ENCODE results near the gene HBS1L. TPM values are rescaled to one million over a fixed set of nuclear protein-coding genes. Genes with fewer than 3 reads are reported as not detected.

HBS1L gene
- polyA plus RNA-seq, 1 donor (not counting 4 experiments of a cell fraction or from before 2014, with no cell fraction given) = 61.6 TPM

- Histone ChIP-seq H4K20me1 (ENCODE audit: control insufficient read depth, extremely low read depth, insufficient read depth, low read length) (no peaks in the 10 kb centered on the region), H2AFZ (ENCODE audit: control insufficient read depth, low read length) (no peak overlapping the region), H3K9ac (ENCODE audit: control insufficient read depth, extremely low read depth, insufficient read depth, low read length) (no peak overlapping the region), H3K9me1 (ENCODE audit: control insufficient read depth, extremely low read depth, insufficient read depth, low read length) (no peaks in the 10 kb centered on the region), H3K4me2 (ENCODE audit: control insufficient read depth, extremely low read depth, insufficient read depth, low read depth, low read length) (no peak overlapping the region), H3K4me3 (ENCODE audit: control insufficient read depth in 2 of 3, extremely low read depth in 1 of 3, insufficient read depth in 2 of 3, low read depth in 1 of 3, low read length in 3 of 3) (no peak overlapping the region), H3K27me3 (ENCODE audit: control insufficient read depth, extremely low read depth, insufficient read depth, low read length) (no peaks in the 10 kb centered on the region), H3K9me3 (ENCODE audit: control insufficient read depth, low read depth, low read length) (no peaks in the 10 kb centered on the region), H3K36me3 (ENCODE audit: control insufficient read depth in 2 of 2, extremely low read depth in 1 of 2, insufficient read depth in 2 of 2, low read length in 2 of 2) (no peaks in the 10 kb centered on the region), H3K27ac (ENCODE audit: control insufficient read depth, insufficient read depth, low read length) (no peak overlapping the region), H3K4me1 (ENCODE audit: control insufficient read depth, extremely low read depth, insufficient read depth, low read length) (peaks cover 3% of the 10 kb centered on the region), H3K79me2 (ENCODE audit: control insufficient read depth, insufficient read depth, low read length) (no peaks in the 10 kb centered on the region)
- no peak for DNase-seq (ENCODE audit: low read depth, low spot score)
- dilution Hi-C loops (cut with MboI; ENCODE audit: extremely low pct_ligation_motif_present, low sequenced_read_pairs) = no loop called here
- TF ChIP-seq EZH2 (IDR thresholded peaks at IDR 0.05; ENCODE audit: low read length) (no peak), CTCF (optimal IDR thresholded peaks at IDR 0.05 in 1 of 3, IDR thresholded peaks at IDR 0.05 in 1 of 3, conservative IDR thresholded peaks at IDR 0.05 in 1 of 3; ENCODE audit: extremely low read depth in 1 of 3, insufficient read depth in 2 of 3, low read length in 3 of 3) (no peak)
- FAIRE-seq = no peak
These were observed 133.3 kb downstream of the HBS1L start for GRCh38 chr6:134921276-134921675.

GRCh38 chr6:134920422-134920821 lies 134.2 kb downstream of the HBS1L start:
- H3K79me2 ChIP-seq (ENCODE audit: control insufficient read depth, insufficient read depth, low read length) = no peaks in the 10 kb centered on the region
- H3K9me3 ChIP-seq (ENCODE audit: control insufficient read depth, low read depth, low read length) = no peaks in the 10 kb centered on the region
- no peaks in the 10 kb centered on the region for H4K20me1 ChIP-seq (ENCODE audit: control insufficient read depth, extremely low read depth, insufficient read depth, low read length)
- dilution Hi-C loops (cut with MboI; ENCODE audit: extremely low pct_ligation_motif_present, low sequenced_read_pairs) = no loop called here
- no peak overlapping the region for H3K4me3 ChIP-seq (ENCODE audit: control insufficient read depth in 2 of 3, extremely low read depth in 1 of 3, insufficient read depth in 2 of 3, low read depth in 1 of 3, low read length in 3 of 3)
- FAIRE-seq (no peak), DNase-seq (ENCODE audit: low read depth, low spot score) (no peak)
- H3K9me1 ChIP-seq (ENCODE audit: control insufficient read depth, extremely low read depth, insufficient read depth, low read length) = no peaks in the 10 kb centered on the region
- no peak overlapping the region for H3K4me2 ChIP-seq (ENCODE audit: control insufficient read depth, extremely low read depth, insufficient read depth, low read depth, low read length)
- H2AFZ ChIP-seq (ENCODE audit: control insufficient read depth, low read length) = no peak overlapping the region
- H3K36me3 ChIP-seq (ENCODE audit: control insufficient read depth in 2 of 2, extremely low read depth in 1 of 2, insufficient read depth in 2 of 2, low read length in 2 of 2) = no peaks in the 10 kb centered on the region
- no peaks in the 10 kb centered on the region for H3K4me1 ChIP-seq (ENCODE audit: control insufficient read depth, extremely low read depth, insufficient read depth, low read length)
- TF ChIP-seq EZH2 (IDR thresholded peaks at IDR 0.05; ENCODE audit: low read length) = no peak
- no peak for TF ChIP-seq CTCF (optimal IDR thresholded peaks at IDR 0.05 in 1 of 3, IDR thresholded peaks at IDR 0.05 in 1 of 3, conservative IDR thresholded peaks at IDR 0.05 in 1 of 3; ENCODE audit: extremely low read depth in 1 of 3, insufficient read depth in 2 of 3, low read length in 3 of 3)
- no peak overlapping the region for H3K9ac ChIP-seq (ENCODE audit: control insufficient read depth, extremely low read depth, insufficient read depth, low read length)
- no peak overlapping the region for H3K27ac ChIP-seq (ENCODE audit: control insufficient read depth, insufficient read depth, low read length)
- H3K27me3 ChIP-seq (ENCODE audit: control insufficient read depth, extremely low read depth, insufficient read depth, low read length) = no peaks in the 10 kb centered on the region

All from keratinocyte (primary cell).